ENCODE results near the gene GNAI1.

The GNAI1 gene

DNA sequence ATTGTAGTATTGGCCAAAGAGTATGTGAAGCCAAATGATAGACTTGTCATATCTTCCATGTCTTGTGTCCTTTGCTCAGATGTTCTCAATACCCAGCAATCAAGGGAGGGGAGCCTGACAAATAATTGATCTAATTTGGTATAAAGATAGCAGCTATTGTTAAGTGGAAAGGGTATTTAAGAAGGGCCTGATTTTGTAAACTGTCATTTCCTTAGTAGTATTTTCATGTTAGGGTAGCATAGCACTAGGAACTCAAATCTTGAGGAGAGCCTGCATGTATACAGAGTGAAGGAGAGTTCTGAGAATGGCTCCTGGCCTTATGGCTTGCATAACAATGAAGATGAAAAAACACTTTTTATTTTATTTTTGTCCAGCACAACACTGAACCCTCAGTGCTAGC is 53.1 kb downstream of the GNAI1 start:
- no peak for DNase-seq (ENCODE audit: low spot score)
- H3K27ac ChIP-seq = no peak overlapping the region
- POLR2A ChIA-PET (ENCODE audit: low non-redundant PET) = no interaction called here
- CTCF ChIA-PET = no interaction called here
- TF ChIP-seq CTCF (conservative IDR thresholded peaks at IDR 0.05; ENCODE audit: low read depth) = no peak

DNA sequence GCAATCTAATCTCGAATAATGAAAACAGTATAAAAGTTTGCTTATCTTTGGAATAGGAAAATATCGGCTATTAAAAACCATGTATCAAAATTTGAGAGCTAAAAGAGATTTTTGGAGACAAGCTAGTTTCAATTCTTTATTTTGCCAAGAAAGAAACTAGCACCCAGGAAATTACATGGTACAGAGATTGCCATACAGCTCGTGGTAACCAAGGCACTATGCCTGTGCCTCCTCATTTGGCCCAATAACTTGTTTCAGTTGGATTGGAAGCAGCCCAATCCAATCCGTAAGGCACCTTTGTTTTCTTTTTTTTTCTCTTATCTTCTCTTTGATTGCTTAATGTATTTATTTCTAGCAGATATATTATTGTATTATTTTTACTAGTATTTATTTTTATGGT is 55.0 kb downstream of the GNAI1 start:
- POLR2A ChIA-PET (ENCODE audit: low non-redundant PET) = no interaction called here
- no peak for TF ChIP-seq CTCF (conservative IDR thresholded peaks at IDR 0.05; ENCODE audit: low read depth)
- no peak for DNase-seq (ENCODE audit: low spot score)
- no peak overlapping the region for H3K27ac ChIP-seq
- CTCF ChIA-PET = interaction anchor here (1.0 kb wide), 1 partner anchor 24 kb away, joined by 3 read pairs; no protein-coding TSS in a partner anchor

DNA sequence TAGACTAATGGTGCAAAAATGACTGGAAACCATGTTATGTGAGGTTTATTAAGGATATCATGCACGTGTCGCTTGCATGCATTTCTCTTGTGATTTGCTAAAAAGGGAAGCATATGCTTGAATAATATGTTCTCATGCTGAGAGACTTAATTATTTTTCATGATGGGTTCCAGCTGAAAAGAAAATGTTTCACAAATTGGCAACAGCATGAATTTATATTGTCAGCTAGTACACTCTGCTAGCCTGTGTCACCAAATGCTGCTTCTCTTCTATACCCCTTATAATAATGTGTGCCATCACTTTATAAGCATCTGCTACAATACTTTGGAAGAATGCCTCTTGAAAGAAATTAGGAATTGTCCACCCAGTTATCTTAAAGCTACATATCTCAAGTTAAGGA is 63.0 kb downstream of the GNAI1 start:
- no peak overlapping the region for H3K27ac ChIP-seq
- POLR2A ChIA-PET (ENCODE audit: low non-redundant PET) = no interaction called here
- no peak for DNase-seq (ENCODE audit: low spot score)
- TF ChIP-seq CTCF (conservative IDR thresholded peaks at IDR 0.05; ENCODE audit: low read depth) = no peak
- CTCF ChIA-PET = no interaction called here

- DNase-seq (ENCODE audit: low spot score) = no peak
- TF ChIP-seq CTCF (conservative IDR thresholded peaks at IDR 0.05; ENCODE audit: low read depth) = no peak
- H3K27ac ChIP-seq = no peak overlapping the region
- CTCF ChIA-PET = no interaction called here
- POLR2A ChIA-PET (ENCODE audit: low non-redundant PET) = no interaction called here
Measured at GRCh38 chr7:80199051-80199450, 64.4 kb downstream of the GNAI1 start.

DNA sequence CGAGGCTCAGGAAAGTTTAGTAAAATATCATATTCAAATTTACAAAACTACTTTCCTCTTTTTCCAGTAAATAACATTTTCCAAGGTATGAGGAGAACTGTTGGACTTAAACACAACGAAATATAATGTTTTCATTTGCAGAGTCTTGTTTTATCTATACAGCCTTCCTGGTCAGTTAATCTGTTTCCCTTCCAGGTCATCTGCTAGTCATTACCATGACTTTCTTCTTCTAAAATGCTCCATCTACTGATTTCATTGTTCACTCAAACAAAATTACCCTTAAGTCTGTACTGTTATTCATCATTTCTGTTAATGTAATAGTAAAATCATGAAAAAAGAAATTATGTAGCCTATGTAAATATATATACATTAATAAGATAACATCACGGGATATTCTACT is 69.8 kb downstream of the GNAI1 start:
- ChIA-PET POLR2A (ENCODE audit: low non-redundant PET) (no interaction called here), CTCF (no interaction called here)
- no peak overlapping the region for H3K27ac ChIP-seq
- no peak for DNase-seq (ENCODE audit: low spot score)
- no peak for TF ChIP-seq CTCF (conservative IDR thresholded peaks at IDR 0.05; ENCODE audit: low read depth)

- ChIA-PET CTCF (no interaction called here), POLR2A (ENCODE audit: low non-redundant PET) (no interaction called here)
- DNase-seq (ENCODE audit: low spot score) = no peak
- no peak for TF ChIP-seq CTCF (conservative IDR thresholded peaks at IDR 0.05; ENCODE audit: low read depth)
- H3K27ac ChIP-seq = no peak overlapping the region
Measured at GRCh38 chr7:80204919-80205318, 70.3 kb downstream of the GNAI1 start.

GRCh38 chr7:80206763-80207162 is 72.1 kb downstream of the GNAI1 start:
- no peak overlapping the region for H3K27ac ChIP-seq
- no peak for TF ChIP-seq CTCF (conservative IDR thresholded peaks at IDR 0.05; ENCODE audit: low read depth)
- POLR2A ChIA-PET (ENCODE audit: low non-redundant PET) = no interaction called here
- CTCF ChIA-PET = no interaction called here
- DNase-seq (ENCODE audit: low spot score) = no peak
